ENCODE measurements around the gene AFTPH.

DNA sequence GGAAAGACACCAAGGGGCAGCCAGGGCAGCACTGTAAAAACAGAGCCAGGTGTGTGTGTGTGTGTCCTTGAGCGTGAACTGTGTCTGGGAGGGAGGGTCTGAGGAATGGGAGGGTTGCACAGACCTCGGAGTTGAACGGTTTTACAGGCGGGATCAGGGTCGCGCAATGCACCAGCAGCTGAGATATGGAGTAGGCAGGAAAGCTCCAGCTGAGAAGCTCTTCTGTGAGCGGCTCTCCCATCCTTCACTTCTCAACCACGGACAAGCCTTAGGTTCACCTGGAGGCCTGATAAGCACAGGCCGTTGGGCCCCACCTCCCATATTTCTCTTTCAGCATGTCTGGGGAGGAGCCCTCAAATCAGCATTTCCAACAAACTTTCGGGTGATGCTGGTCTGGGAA is 117.5 kb downstream of the AFTPH start:
- TF ChIP-seq, protein P1, sequence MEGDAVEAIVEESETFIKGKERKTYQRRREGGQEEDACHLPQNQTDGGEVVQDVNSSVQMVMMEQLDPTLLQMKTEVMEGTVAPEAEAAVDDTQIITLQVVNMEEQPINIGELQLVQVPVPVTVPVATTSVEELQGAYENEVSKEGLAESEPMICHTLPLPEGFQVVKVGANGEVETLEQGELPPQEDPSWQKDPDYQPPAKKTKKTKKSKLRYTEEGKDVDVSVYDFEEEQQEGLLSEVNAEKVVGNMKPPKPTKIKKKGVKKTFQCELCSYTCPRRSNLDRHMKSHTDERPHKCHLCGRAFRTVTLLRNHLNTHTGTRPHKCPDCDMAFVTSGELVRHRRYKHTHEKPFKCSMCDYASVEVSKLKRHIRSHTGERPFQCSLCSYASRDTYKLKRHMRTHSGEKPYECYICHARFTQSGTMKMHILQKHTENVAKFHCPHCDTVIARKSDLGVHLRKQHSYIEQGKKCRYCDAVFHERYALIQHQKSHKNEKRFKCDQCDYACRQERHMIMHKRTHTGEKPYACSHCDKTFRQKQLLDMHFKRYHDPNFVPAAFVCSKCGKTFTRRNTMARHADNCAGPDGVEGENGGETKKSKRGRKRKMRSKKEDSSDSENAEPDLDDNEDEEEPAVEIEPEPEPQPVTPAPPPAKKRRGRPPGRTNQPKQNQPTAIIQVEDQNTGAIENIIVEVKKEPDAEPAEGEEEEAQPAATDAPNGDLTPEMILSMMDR (conservative IDR thresholded peaks at IDR 0.05; ENCODE audit: low read depth, low read length) = no peak
- TF ChIP-seq EZH2 (IDR thresholded peaks at IDR 0.05; ENCODE audit: borderline replicate concordance, low read depth, low read length, poor library complexity, severe bottlenecking) = no peak
